ENCODE results near the gene IMPA2. TPM values are rescaled to one million over a fixed set of nuclear protein-coding genes. Genes with fewer than 3 reads are reported as not detected.

Gene IMPA2
- total and polyA plus RNA-seq, 2 of the 4 experiments (the other 2 are of a cell fraction): 5.4 to 5.5 TPM

DNA sequence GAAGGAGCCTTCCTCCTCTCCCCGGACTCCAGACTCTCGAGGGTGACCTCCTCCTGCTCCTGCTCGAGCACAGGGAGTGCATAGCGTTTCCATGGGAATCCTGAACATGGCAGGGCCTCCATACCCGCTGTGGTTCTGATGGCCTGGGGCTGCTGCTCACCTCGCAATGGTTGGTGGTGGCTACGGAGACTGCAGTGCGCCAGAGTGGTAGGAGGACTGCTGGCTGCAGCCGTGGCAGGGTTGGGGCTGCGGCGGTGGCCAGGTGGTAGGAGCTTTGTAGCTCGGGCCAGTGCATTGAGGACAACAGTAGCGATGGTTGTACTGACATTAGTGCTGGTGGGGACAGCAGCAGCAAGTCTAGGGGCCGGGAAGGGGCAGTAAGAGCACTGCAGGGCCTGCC is 80.4 kb downstream of the IMPA2 start:
- Histone ChIP-seq H3K23ac (ENCODE audit: low read depth, low read length) (no peak overlapping the region), H3K79me1 (ENCODE audit: low read depth in 1 of 2, low read length in 2 of 2) (no peaks in the 10 kb centered on the region), H2AK5ac (ENCODE audit: low read depth, low read length) (no peak overlapping the region), H2BK15ac (ENCODE audit: low read depth, low read length) (no peak overlapping the region), H3K9ac (ENCODE audit: low read depth, low read length) (no peak overlapping the region), H3K9me3 (ENCODE audit: control insufficient read depth, insufficient read depth, low read length) (no peaks in the 10 kb centered on the region), H3K9me1 (ENCODE audit: insufficient read depth, low read length) (peaks cover 3% of the 10 kb centered on the region; the same call in 1 of the 2 replicates), H4K5ac (ENCODE audit: low read depth, low read length) (no peak overlapping the region), H3K27me3 (ENCODE audit: control insufficient read depth, insufficient read depth, low read length) (peaks cover 4% of the 10 kb centered on the region; the same call in 1 of the 2 replicates), H2BK5ac (ENCODE audit: low read depth, low read length, poor library complexity, severe bottlenecking) (no peak overlapping the region), H4K8ac (ENCODE audit: low read depth in 2 of 2, low read length in 2 of 2) (no peak overlapping the region), H3K18ac (ENCODE audit: low read depth, low read length) (no peak overlapping the region), H4K91ac (ENCODE audit: insufficient read depth, low read depth, low read length) (no peak overlapping the region), H3K4ac (ENCODE audit: low read depth, low read length) (no peak overlapping the region), H3K36me3 (ENCODE audit: control insufficient read depth, insufficient read depth, low read length) (no peaks in the 10 kb centered on the region), H3K4me3 (ENCODE audit: insufficient read depth, low read depth, low read length) (no peak overlapping the region), H3K27ac (ENCODE audit: insufficient read depth, low read length) (no peak overlapping the region), H3K4me1 (ENCODE audit: control insufficient read depth, insufficient read depth, low read length) (no peaks in the 10 kb centered on the region), H3K4me2 (ENCODE audit: low read depth, low read length) (no peak overlapping the region), H2BK20ac (ENCODE audit: low read depth, low read length) (no peak overlapping the region), H4K20me1 (ENCODE audit: insufficient read depth, low read length) (no peaks in the 10 kb centered on the region), H2AK9ac (replicated peaks; ENCODE audit: low read depth, low read length, poor library complexity) (no peak overlapping the region), H2BK120ac (ENCODE audit: low read depth, low read length) (no peak overlapping the region), H2AFZ (replicated peaks; ENCODE audit: low read length, poor library complexity) (no peak overlapping the region), H3K14ac (replicated peaks; ENCODE audit: low read depth, low read length) (no peak overlapping the region), H3K56ac (ENCODE audit: extremely low read depth, insufficient read depth, low read length) (no peak overlapping the region)
- no peak for DNase-seq
- ATAC-seq (ENCODE audit: low read depth): no peak
- ChIA-PET POLR2A (ENCODE audit: unreplicated experiment) (no interaction called here), CTCF (no interaction called here)
- BruUV-seq (replicated peaks): no TSS peak
- TF ChIP-seq ELK1 (IDR thresholded peaks at IDR 0.05; ENCODE audit: borderline replicate concordance, low read depth, low read length): no peak
- no peak for TF ChIP-seq RCOR1 (IDR thresholded peaks at IDR 0.05; ENCODE audit: insufficient replicate concordance, low read length)
- no peak for TF ChIP-seq BHLHE40 (IDR thresholded peaks at IDR 0.05; ENCODE audit: low read depth, low read length)
- in situ Hi-C loops (cut with MboI; ENCODE audit: low sequenced_read_pairs) (no loop called here), intact Hi-C loops (cut with micrococcal nuclease) (no loop called here), dilution Hi-C loops (cut with HindIII; ENCODE audit: low sequenced_read_pairs, unreplicated experiment) (no loop called here)
- 89% methylated on average over 5 of the region's 14 CpGs; no CpG with 5 or more reads in 1 of the 2 experiments for WGBS, 2 experiments (ENCODE audit: extremely low coverage in 2 of 2, insufficient read length in 1 of 2)
